Measurements from ENCODE around the gene TMEM125.

The TMEM125 gene

DNA sequence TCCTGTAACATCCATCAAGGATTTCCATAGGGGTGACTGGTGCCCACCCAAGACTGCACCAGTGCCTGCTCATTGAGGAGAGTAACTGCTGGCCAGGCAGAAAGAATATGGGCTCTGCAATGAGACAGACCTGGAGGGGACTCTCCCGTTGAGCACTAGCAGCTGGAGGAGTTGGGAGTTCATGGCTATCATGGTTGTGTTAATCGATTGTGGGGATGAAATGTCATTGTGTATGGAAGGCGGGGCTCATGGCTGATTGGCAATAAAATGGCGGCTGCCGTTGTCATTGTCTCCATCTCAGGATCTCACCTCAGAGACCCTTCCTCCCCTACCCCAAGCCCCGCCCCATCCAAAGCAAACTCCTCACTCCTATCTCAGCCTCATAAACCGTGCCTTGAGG, 3.9 kb downstream of the TMEM125 start:
- no peak for DNase-seq (ENCODE audit: low read depth)
- TF ChIP-seq, protein P1, sequence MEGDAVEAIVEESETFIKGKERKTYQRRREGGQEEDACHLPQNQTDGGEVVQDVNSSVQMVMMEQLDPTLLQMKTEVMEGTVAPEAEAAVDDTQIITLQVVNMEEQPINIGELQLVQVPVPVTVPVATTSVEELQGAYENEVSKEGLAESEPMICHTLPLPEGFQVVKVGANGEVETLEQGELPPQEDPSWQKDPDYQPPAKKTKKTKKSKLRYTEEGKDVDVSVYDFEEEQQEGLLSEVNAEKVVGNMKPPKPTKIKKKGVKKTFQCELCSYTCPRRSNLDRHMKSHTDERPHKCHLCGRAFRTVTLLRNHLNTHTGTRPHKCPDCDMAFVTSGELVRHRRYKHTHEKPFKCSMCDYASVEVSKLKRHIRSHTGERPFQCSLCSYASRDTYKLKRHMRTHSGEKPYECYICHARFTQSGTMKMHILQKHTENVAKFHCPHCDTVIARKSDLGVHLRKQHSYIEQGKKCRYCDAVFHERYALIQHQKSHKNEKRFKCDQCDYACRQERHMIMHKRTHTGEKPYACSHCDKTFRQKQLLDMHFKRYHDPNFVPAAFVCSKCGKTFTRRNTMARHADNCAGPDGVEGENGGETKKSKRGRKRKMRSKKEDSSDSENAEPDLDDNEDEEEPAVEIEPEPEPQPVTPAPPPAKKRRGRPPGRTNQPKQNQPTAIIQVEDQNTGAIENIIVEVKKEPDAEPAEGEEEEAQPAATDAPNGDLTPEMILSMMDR (conservative IDR thresholded peaks at IDR 0.05; ENCODE audit: low read depth, low read length): no peak
- H3K4me3 ChIP-seq (ENCODE audit: low read depth, low read length): no peak overlapping the region

DNA sequence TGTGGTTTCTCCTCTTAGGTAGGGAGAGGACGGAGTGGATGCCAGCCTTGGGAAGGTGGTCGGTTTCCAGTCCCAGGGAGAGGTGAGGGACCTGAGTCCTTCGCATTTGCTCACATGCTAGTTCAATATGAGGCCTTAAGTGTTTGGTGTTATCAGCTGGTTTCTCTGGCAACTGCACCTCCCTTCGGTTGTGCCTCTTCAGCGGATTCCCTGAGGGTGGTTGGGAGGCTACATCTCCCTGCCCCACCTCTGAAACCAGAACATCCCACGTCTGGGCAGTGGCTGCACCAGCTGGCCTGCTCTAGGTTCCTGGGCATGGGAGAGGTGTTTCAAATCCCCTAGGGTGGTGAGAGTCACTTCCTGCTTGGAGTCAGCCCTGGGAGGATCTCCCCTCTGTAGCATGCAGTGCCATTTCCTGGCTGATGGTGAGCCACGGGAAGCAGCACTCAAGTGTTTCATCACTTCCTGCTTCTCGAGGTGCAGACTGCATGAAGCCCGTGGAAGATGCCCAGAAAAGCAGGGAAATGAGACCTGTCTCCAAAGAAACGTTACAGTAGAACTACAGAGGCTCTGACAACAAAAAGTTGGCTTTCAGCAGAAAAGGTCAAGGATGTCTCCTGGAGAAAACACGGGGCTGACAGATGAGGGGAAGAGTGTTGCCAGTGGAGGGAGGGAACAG, 4.5 kb downstream of the TMEM125 start:
- H3K4me3 ChIP-seq (ENCODE audit: low read depth, low read length): no peak overlapping the region
- peak; percentile 56 for DNase-seq (ENCODE audit: low read depth)
- TF ChIP-seq, protein P1 (conservative IDR thresholded peaks at IDR 0.05; ENCODE audit: low read depth, low read length): no peak

- TF ChIP-seq, protein P1 (conservative IDR thresholded peaks at IDR 0.05; ENCODE audit: low read depth, low read length): no peak
- no peak for DNase-seq (ENCODE audit: low read depth)
- H3K4me3 ChIP-seq (ENCODE audit: low read depth, low read length): no peak overlapping the region
These were observed 5.0 kb downstream of the TMEM125 start for GRCh38 chr1:43274804-43275180.

DNA sequence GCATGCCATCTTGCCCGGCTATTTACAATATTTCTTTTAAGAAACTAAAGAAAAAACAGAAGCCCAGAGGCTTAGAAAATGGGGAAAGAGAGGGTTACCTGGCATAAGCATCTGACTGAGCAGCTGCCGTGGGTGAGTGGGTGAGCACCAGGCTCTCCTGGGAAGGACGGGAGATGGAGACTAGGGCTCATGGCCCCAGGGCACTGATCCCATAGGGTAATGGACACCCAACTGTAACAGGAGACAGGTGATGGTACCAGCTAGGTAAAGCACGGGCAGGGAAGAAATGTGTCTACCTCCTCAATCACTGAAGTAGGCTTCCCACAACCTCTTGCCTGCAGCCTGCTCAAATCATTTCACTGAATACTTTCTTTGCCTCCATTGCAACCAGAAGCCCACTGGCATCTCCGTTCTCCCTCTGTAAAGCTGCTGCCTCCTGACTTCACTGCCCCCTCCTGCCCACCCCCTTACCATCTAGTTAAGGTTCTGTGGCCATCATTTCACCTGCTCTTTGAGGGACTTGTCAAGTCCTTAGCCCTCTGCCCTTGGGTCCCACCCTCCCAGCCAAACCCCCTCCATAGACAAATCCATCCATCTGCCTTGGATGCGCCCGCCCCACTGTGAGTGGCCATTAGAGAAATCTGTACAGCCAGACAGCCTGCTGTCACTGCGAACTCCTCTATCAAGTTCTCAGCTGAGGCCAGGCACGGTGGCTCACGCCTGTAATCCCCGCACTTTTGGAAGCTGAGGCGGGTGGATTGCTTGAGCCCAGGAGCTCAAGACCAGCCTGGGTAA, 6.2 kb downstream of the TMEM125 start:
- no peak overlapping the region for H3K4me3 ChIP-seq (ENCODE audit: low read depth, low read length)
- TF ChIP-seq, protein P1 (conservative IDR thresholded peaks at IDR 0.05; ENCODE audit: low read depth, low read length): no peak

DNA sequence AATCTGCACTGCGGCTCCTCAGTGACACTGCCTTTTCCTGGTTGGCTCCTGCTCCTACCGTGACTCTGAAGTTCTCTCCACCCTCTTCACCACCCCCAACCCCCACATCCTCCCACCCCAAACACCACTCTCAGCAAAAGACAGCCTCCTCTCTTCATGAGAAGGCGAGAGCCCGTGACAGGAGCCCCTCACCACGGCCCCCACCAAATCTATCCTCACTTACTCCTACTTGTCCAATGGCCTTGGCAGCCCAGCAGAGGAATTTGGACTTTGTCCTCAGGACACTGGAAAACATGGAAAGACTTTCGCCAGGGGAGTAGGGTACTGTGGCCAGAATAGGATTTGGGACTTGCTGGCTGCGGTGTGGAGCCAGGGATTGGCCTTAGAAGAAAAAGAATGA, 6.9 kb downstream of the TMEM125 start:
- H3K4me3 ChIP-seq (ENCODE audit: low read depth, low read length): no peak overlapping the region
- no peak for DNase-seq (ENCODE audit: low read depth)
- TF ChIP-seq, protein P1 (conservative IDR thresholded peaks at IDR 0.05; ENCODE audit: low read depth, low read length): no peak

More for the DNA sequence above, 6.2 kb downstream of the TMEM125 start:
- no peak for DNase-seq (ENCODE audit: low read depth)

DNA sequence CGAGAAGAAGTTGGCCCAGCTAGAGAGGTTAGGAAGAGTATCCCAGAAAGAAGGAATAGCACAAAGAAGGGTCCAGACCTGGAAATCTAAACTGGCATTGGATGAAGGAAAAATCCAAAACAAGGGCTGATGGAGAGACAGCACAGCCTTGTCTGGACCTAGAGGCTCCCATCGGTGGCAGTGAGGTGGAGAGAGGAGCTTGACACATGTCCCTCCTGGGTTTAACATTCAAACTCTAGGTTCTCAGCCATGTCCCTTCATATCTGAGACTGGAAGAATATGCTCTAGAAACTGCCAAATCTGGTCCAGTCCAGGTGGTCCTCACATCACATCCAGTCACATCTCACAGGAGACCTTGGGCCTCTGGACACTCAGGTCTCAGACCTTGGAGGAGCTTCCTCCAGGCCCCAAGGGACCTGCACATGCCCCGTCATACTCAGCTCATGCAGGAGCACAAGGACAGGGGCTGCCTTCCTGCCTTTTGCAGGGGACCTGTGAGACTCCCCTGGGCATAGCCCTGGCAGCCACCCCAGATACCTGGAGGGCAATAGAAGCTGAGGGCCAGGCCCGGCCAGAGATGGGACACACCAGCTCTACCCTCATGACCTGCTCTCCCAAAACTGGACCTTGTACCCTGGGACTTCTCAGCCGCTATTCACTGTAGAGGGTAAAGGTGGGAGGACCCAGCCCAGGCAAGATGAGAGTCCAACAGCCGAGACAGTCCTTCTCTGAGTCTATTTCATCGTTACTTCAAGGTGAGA, 7.5 kb downstream of the TMEM125 start:
- TF ChIP-seq, protein P1 (conservative IDR thresholded peaks at IDR 0.05; ENCODE audit: low read depth, low read length): no peak
- no peak overlapping the region for H3K4me3 ChIP-seq (ENCODE audit: low read depth, low read length)
- DNase-seq (ENCODE audit: low read depth): no peak

Data from choroid plexus epithelial cell (primary cell).